ENCODE measurements around the gene MICALL2. TPM values are rescaled to one million over a fixed set of nuclear protein-coding genes. Genes with fewer than 3 reads are reported as not detected.

MICALL2 gene
- polyA plus RNA-seq (2013, experiment 1 of 2; ENCODE audit: insufficient read length) = 17.9 TPM
- 16.1 TPM for polyA plus RNA-seq (2013, experiment 2 of 2; ENCODE audit: insufficient read length)

GRCh38 chr7:1458683-1459511, at the start of gene MICALL2:
Gene MICALL2 (minus strand): TSS chr7:1459470. CDS start chr7:1459326, 144 bp downstream.
- DNase-seq = peak; percentile 92

- no peak for DNase-seq
These were observed 49.0 kb upstream of the MICALL2 start for GRCh38 chr7:1508277-1508758.

- no peak for DNase-seq
These were observed 46.7 kb upstream of the MICALL2 start for GRCh38 chr7:1505731-1506550.

GRCh38 chr7:1503816-1504775, 44.8 kb upstream of the MICALL2 start, which contains the start of gene INTS1:
Gene INTS1 (minus strand): TSS chr7:1504389. CDS start chr7:1503960, 429 bp downstream.
- peak; percentile 92 for DNase-seq

- no peak for DNase-seq
These were observed 44.1 kb upstream of the MICALL2 start for GRCh38 chr7:1503390-1503789.

- DNase-seq = no peak
These were observed 43.6 kb upstream of the MICALL2 start for GRCh38 chr7:1502845-1503244.

- DNase-seq = no peak
These were observed 42.4 kb upstream of the MICALL2 start for GRCh38 chr7:1501487-1502270.

GRCh38 chr7:1500064-1500807, 41.0 kb upstream of the MICALL2 start:
- DNase-seq = no peak

GRCh38 chr7:1499367-1500029, 40.2 kb upstream of the MICALL2 start:
- no peak for DNase-seq

- DNase-seq = no peak
These were observed 39.4 kb upstream of the MICALL2 start for GRCh38 chr7:1498370-1499305.

- DNase-seq = no peak
These were observed 38.1 kb upstream of the MICALL2 start for GRCh38 chr7:1497293-1497927.

- no peak for DNase-seq
These were observed 37.4 kb upstream of the MICALL2 start for GRCh38 chr7:1496531-1497292.

GRCh38 chr7:1495564-1496242, 36.4 kb upstream of the MICALL2 start:
- no peak for DNase-seq

GRCh38 chr7:1494866-1495563, 35.7 kb upstream of the MICALL2 start:
- no peak for DNase-seq

GRCh38 chr7:1494447-1494846, 35.2 kb upstream of the MICALL2 start:
- no peak for DNase-seq

- DNase-seq = no peak
These were observed 34.3 kb upstream of the MICALL2 start for GRCh38 chr7:1493571-1493970.
